ENCODE data around the gene GPR84.

GPR84 gene

GRCh38 chr12:54370171-54370730, 6.0 kb upstream of the GPR84 start:
- Histone ChIP-seq H3K9ac (no peak overlapping the region), H3K4me1 (peaks cover 13% of the 10 kb centered on the region), H3K4me3 (ENCODE audit: low read depth, low read length) (no peak overlapping the region), H3K36me3 (ENCODE audit: control insufficient read depth, insufficient read depth, low read length) (no peaks in the 10 kb centered on the region), H3K4me2 (ENCODE audit: low read length) (peak overlapping the region; percentile 40), H2AFZ (peak overlapping the region; percentile 73), H3K79me2 (no peaks in the 10 kb centered on the region), H3K9me3 (ENCODE audit: control insufficient read depth, low read length) (no peaks in the 10 kb centered on the region), H3K27ac (no peak overlapping the region), H3K27me3 (ENCODE audit: control insufficient read depth, insufficient read depth, low read length) (no peaks in the 10 kb centered on the region)
- peak; percentile 94 for TF ChIP-seq CTCF (IDR thresholded peaks at IDR 0.05)

- Histone ChIP-seq H3K27ac (no peak overlapping the region), H3K4me2 (ENCODE audit: low read length) (peak overlapping the region; percentile 40), H3K27me3 (ENCODE audit: control insufficient read depth, insufficient read depth, low read length) (no peaks in the 10 kb centered on the region), H3K9me3 (ENCODE audit: control insufficient read depth, low read length) (no peaks in the 10 kb centered on the region), H3K36me3 (ENCODE audit: control insufficient read depth, insufficient read depth, low read length) (no peaks in the 10 kb centered on the region), H2AFZ (peak overlapping the region; percentile 73), H3K4me3 (ENCODE audit: low read depth, low read length) (no peak overlapping the region), H3K79me2 (no peaks in the 10 kb centered on the region), H3K4me1 (peaks cover 13% of the 10 kb centered on the region), H3K9ac (no peak overlapping the region)
- no peak for TF ChIP-seq CTCF (IDR thresholded peaks at IDR 0.05)
These were observed 5.4 kb upstream of the GPR84 start for GRCh38 chr12:54369597-54370131.

GRCh38 chr12:54368709-54369596, 4.7 kb upstream of the GPR84 start:
- H3K4me3 ChIP-seq (ENCODE audit: low read depth, low read length) = no peak overlapping the region
- H3K4me1 ChIP-seq = peaks cover 13% of the 10 kb centered on the region

GRCh38 chr12:54368025-54368708, 3.9 kb upstream of the GPR84 start:
- no peak for TF ChIP-seq CTCF (IDR thresholded peaks at IDR 0.05)
- Histone ChIP-seq H2AFZ (peak overlapping the region; percentile 64), H3K4me2 (ENCODE audit: low read length) (no peak overlapping the region), H3K9ac (no peak overlapping the region), H3K27me3 (ENCODE audit: control insufficient read depth, insufficient read depth, low read length) (no peaks in the 10 kb centered on the region), H3K27ac (no peak overlapping the region), H3K4me1 (peaks cover 13% of the 10 kb centered on the region), H3K4me3 (ENCODE audit: low read depth, low read length) (no peak overlapping the region), H3K79me2 (no peaks in the 10 kb centered on the region), H3K9me3 (ENCODE audit: control insufficient read depth, low read length) (no peaks in the 10 kb centered on the region), H3K36me3 (ENCODE audit: control insufficient read depth, insufficient read depth, low read length) (no peaks in the 10 kb centered on the region)

More at GRCh38 chr12:54368709-54369596, 4.7 kb upstream of the GPR84 start:
- H3K4me2 ChIP-seq (ENCODE audit: low read length) = no peak overlapping the region
- H2AFZ ChIP-seq = peak overlapping the region; percentile 64
- no peaks in the 10 kb centered on the region for H3K36me3 ChIP-seq (ENCODE audit: control insufficient read depth, insufficient read depth, low read length)
- peak; percentile 74 for TF ChIP-seq CTCF (IDR thresholded peaks at IDR 0.05)
- H3K27ac ChIP-seq = no peak overlapping the region
- H3K27me3 ChIP-seq (ENCODE audit: control insufficient read depth, insufficient read depth, low read length) = no peaks in the 10 kb centered on the region
- no peaks in the 10 kb centered on the region for H3K79me2 ChIP-seq
- H3K9ac ChIP-seq = no peak overlapping the region
- no peaks in the 10 kb centered on the region for H3K9me3 ChIP-seq (ENCODE audit: control insufficient read depth, low read length)
